PC-3 (cell line): Measurements from ENCODE around the gene NACAD. TPM values are rescaled to one million over a fixed set of nuclear protein-coding genes. Genes with fewer than 3 reads are reported as not detected.

Source experiments
- ATAC-seq: fragments of 200-7000 bp; cut with Tn5 transposase; 2 replicates; pipeline ENCODE4 v1.9.1; 2020; ENCODE audit warnings: mild to moderate bottlenecking, moderate library complexity
- BruUV-seq: library from RNA; stranded (reverse); fragments of 400-500 nt; replicated peaks from 2 replicates; lab custom pipeline; 2021; lab: Mats Ljungman, UMichigan
- CTCF ChIA-PET: fragments of 300-600 bp; sonication (Branson Sonifier 250); formaldehyde crosslinking; loops from one replicate; lab custom pipeline; 2022; ENCODE audit warnings: antibody characterized with exemption; lab: Charles Lee
- POLR2A ChIA-PET: fragments of 300-600 bp; sonication (Branson Sonifier 250); formaldehyde crosslinking; loops from one replicate; lab custom pipeline; 2022; ENCODE audit warnings: antibody characterized with exemption; ENCODE audit not compliant: unreplicated experiment; lab: Charles Lee
- DNase-seq: peaks from one replicate; pipeline ENCODE4 v3.0.0-alpha.2; 2015
- H2AFZ ChIP-seq: fragments of 300-600 bp; sonication (generic); 2 replicates; pipeline ENCODE4 v1.6.0; 2016; ENCODE audit warnings: antibody characterized with exemption, low read length
- H3F3A ChIP-seq: fragments of 300-600 bp; sonication (generic); one replicate; pipeline ENCODE4 v1.6.0; 2017; ENCODE audit warnings: antibody characterized with exemption, low read length, control low read depth, mild to moderate bottlenecking; ENCODE audit not compliant: unreplicated experiment
- H3K27ac ChIP-seq: fragments of 300-600 bp; sonication (generic); 2 replicates; pipeline ENCODE4 v1.5.1; 2016; ENCODE audit warnings: mild to moderate bottlenecking, low read length
- H3K27me3 ChIP-seq: fragments of 300-600 bp; sonication (generic); 2 replicates; pipeline ENCODE4 v1.6.1; 2016; ENCODE audit warnings: low read length, mixed read lengths
- H3K36me3 ChIP-seq: fragments of 300-600 bp; sonication (generic); 2 replicates; pipeline ENCODE4 v1.6.1; 2016; ENCODE audit warnings: low read depth, mixed run types, low read length, mixed read lengths
- H3K4me1 ChIP-seq: fragments of 300-600 bp; sonication (generic); 2 replicates; pipeline ENCODE4 v1.5.1; 2016; ENCODE audit warnings: low read length; ENCODE audit not compliant: insufficient read depth
- H3K4me2 ChIP-seq: fragments of 300-600 bp; sonication (generic); 2 replicates; pipeline ENCODE4 v1.6.0; 2016; ENCODE audit warnings: low read length
- H3K4me3 ChIP-seq: fragments of 300-600 bp; sonication (generic); 2 replicates; pipeline ENCODE4 v1.5.1; 2016; ENCODE audit warnings: mild to moderate bottlenecking, low read length, mixed read lengths
- H3K79me2 ChIP-seq: fragments of 300-600 bp; sonication (generic); 2 replicates; pipeline ENCODE4 v1.6.1; 2017; ENCODE audit warnings: low read length, mixed read lengths
- H3K9ac ChIP-seq: fragments of 300-600 bp; sonication (generic); 2 replicates; pipeline ENCODE4 v1.6.0; 2016; ENCODE audit warnings: mild to moderate bottlenecking, low read length
- H3K9me2 ChIP-seq: fragments of 300-600 bp; sonication (generic); replicated peaks from 2 replicates; pipeline ENCODE4 v1.6.1; 2016; ENCODE audit warnings: mixed run types, low read length, mixed read lengths
- H3K9me3 ChIP-seq: fragments of 300-600 bp; sonication (generic); 2 replicates; pipeline ENCODE4 v1.6.1; 2016; ENCODE audit warnings: low read length, mixed read lengths
- H4K20me1 ChIP-seq: fragments of 300-600 bp; sonication (generic); 2 replicates; pipeline ENCODE4 v1.6.1; 2016; ENCODE audit warnings: low read length, mixed read lengths
- CTCF ChIP-seq: fragments of 300-600 bp; sonication (generic); conservative IDR thresholded peaks from 2 replicates; pipeline ENCODE4 v1.5.1; 2017; ENCODE audit warnings: antibody characterized with exemption, low read depth, mild to moderate bottlenecking, low read length
- EZH2 ChIP-seq: fragments of 300-600 bp; sonication (generic); IDR thresholded peaks from one replicate; pipeline ENCODE4 v1.6.1; 2017; ENCODE audit warnings: antibody characterized with exemption, mild to moderate bottlenecking, low read length; ENCODE audit not compliant: unreplicated experiment
- EZH2phosphoT487 ChIP-seq: fragments of 300-600 bp; sonication (generic); IDR thresholded peaks from 2 replicates; pipeline ENCODE4 v1.6.1; 2018; ENCODE audit warnings: mild to moderate bottlenecking, antibody characterized with exemption, low read length, borderline replicate concordance
- intact Hi-C: fragments of 100-400 bp; cut with micrococcal nuclease; formaldehyde crosslinking; loops from 2 replicates; pipeline ENCODE4 v1.9.0; 2023
- total RNA-seq: library from RNA; depleted of rRNA; stranded (reverse); fragments of >200 nt; gene quantifications from 2 replicates; pipeline ENCODE4 v1.2.3, GENCODE V29; 2014

Gene NACAD
- total RNA-seq, 1 experiment from 2014 or later: 0.26 TPM

GRCh38 chr7:45075355-45075644 is 13.5 kb downstream of the NACAD start:
- H3K9me3 ChIP-seq: no peaks in the 10 kb centered on the region
- ChIA-PET CTCF (no interaction called here), POLR2A (no interaction called here)
- no peak overlapping the region for H3K9ac ChIP-seq
- no peak for ATAC-seq
- H4K20me1 ChIP-seq: no peaks in the 10 kb centered on the region
- H3F3A ChIP-seq: no peaks in the 10 kb centered on the region
- H3K4me3 ChIP-seq: no peak overlapping the region
- DNase-seq: no peak
- H2AFZ ChIP-seq: no peak overlapping the region
- intact Hi-C loops: no loop called here
- no peaks in the 10 kb centered on the region for H3K79me2 ChIP-seq
- no peaks in the 10 kb centered on the region for H3K4me1 ChIP-seq
- no peak overlapping the region for H3K27ac ChIP-seq
- no TSS peak for BruUV-seq
- no peaks in the 10 kb centered on the region for H3K27me3 ChIP-seq
- TF ChIP-seq CTCF (no peak), EZH2phosphoT487 (no peak), EZH2 (no peak)
- H3K9me2 ChIP-seq: no peaks in the 10 kb centered on the region
- H3K4me2 ChIP-seq: no peak overlapping the region
- peaks cover 3% of the 10 kb centered on the region; the same call in 1 of the 2 replicates for H3K36me3 ChIP-seq

- Histone ChIP-seq H3K4me2 (no peak overlapping the region), H3K27me3 (no peaks in the 10 kb centered on the region), H3K79me2 (no peaks in the 10 kb centered on the region), H2AFZ (no peak overlapping the region), H3K9me2 (no peaks in the 10 kb centered on the region), H3K9me3 (no peaks in the 10 kb centered on the region), H3K4me3 (no peak overlapping the region), H3F3A (no peaks in the 10 kb centered on the region), H3K4me1 (no peaks in the 10 kb centered on the region), H3K36me3 (peaks cover 3% of the 10 kb centered on the region; the same call in 1 of the 2 replicates), H3K9ac (no peak overlapping the region), H4K20me1 (no peaks in the 10 kb centered on the region), H3K27ac (no peak overlapping the region)
- ChIA-PET POLR2A (no interaction called here), CTCF (no interaction called here)
- TF ChIP-seq EZH2phosphoT487 (no peak), EZH2 (no peak), CTCF (no peak)
- BruUV-seq: no TSS peak
- intact Hi-C loops: no loop called here
- DNase-seq (no peak), ATAC-seq (no peak)
These were observed 14.0 kb downstream of the NACAD start for GRCh38 chr7:45074528-45075354.

DNA sequence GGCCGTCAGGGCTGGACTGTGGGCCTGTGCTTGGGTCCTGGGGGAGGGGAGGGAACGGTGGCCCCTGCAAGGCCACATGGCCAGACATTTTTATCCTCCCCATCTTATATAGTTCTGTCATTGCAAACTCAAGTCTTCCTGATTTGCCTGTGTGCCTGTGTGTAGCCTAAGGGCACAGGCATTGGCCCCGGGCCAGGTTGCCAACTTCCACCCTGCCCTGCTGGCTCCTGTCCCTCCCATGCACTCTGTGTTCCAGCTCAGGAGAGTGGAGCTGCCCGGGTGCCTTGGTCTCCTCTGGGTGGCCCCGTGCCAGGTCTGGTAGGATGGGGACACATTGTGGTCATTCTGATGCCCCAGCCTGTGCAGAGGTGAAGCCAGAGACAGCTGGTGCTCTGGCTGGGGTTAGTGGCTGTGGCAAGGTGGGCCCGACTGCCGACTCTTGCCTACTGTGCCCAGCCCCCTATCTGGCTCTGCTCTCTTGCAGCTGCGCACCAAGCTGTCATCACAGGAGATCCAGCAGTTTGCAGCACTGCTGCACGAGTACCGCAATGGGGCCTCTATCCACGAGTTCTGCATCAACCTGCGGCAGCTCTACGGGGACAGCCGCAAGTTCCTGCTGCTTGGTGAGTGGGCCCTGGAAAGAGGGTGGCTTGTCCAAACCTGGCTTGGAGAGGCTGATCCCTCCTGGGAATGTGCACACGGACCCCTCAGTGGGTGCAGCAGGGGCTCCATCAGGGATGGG is 14.8 kb downstream of the NACAD start:
- H3K9me2 ChIP-seq: no peaks in the 10 kb centered on the region
- H3K9ac ChIP-seq: no peak overlapping the region
- no peak overlapping the region for H3K4me2 ChIP-seq
- no peaks in the 10 kb centered on the region for H3F3A ChIP-seq
- ATAC-seq (peak; percentile 57; the same call in 1 of the 2 replicates), DNase-seq (peak; percentile 30)
- H3K79me2 ChIP-seq: no peaks in the 10 kb centered on the region
- H2AFZ ChIP-seq: no peak overlapping the region
- H4K20me1 ChIP-seq: no peaks in the 10 kb centered on the region
- intact Hi-C loops: no loop called here
- H3K9me3 ChIP-seq: no peaks in the 10 kb centered on the region
- H3K36me3 ChIP-seq: peaks cover 3% of the 10 kb centered on the region; the same call in 1 of the 2 replicates
- no peaks in the 10 kb centered on the region for H3K4me1 ChIP-seq
- BruUV-seq: no TSS peak
- ChIA-PET POLR2A (no interaction called here), CTCF (no interaction called here)
- no peak overlapping the region for H3K27ac ChIP-seq
- TF ChIP-seq EZH2 (no peak), EZH2phosphoT487 (no peak), CTCF (no peak)
- H3K4me3 ChIP-seq: no peak overlapping the region
- no peaks in the 10 kb centered on the region for H3K27me3 ChIP-seq
